NCI-H748 (cell line): ENCODE measurements around the gene PTPRD.
A peak's percentile ranks its signal among the peaks of the same experiment; 100 is the strongest.

ENCODE experiments used
- DNase-seq: peaks from one replicate; lab custom pipeline; 2025; ENCODE audit not compliant: unreplicated experiment; lab: John Stamatoyannopoulos, UW

Gene PTPRD

DNA sequence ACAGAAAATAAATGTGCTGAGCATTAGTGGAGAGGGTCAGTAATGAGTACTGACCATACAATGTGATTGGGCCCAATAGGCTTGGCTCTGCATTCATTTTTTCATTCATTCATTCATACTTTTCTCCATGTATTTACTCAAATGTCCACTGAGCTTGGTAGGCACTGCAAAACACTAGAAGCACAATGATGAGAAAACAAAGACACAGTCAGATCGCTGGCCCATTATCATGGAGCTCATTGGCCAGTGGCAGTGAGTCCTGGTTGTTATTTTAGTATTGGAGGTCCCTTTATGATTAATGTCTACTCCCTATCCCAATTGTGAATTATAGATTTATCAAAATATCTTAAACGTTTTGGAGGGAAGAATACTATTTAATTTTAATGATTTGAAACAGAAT, 1733.5 kb downstream of the PTPRD start:
- DNase-seq, result no peak

DNA sequence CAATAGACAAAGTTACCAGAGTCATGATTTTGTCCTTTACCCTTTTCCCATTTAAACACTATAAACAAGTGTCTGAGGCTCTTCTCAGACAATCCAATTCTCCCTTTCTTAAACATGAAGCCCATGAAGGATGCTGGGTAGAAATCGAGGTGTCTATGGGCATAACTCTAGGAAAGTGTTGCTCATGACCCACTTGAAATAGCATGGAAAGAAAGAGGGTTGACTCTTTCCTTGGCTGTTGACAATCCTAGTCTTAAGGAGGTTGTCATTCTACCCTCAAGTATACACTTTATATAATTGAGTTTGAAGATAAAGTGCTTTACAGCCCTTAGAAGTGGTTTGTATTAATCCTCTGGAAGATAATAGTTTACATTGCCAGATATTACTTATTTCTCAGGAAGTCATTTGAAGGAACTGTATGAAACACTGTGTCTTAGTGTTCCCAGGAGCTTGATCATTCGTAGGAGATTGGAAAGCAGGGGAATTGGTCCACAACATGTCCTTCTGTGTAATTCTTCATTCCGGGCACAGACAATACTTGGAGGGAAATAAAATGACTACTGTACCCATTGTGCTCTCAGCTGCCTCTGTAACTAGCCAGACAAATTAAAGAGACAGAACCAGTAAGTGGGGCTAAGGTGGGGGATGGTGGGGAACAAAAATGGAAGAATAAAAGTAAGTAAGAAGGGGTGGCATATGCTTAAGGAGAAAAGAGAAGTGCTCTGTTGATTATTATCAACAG, 1734.9 kb downstream of the PTPRD start:
- DNase-seq, result no peak

DNA sequence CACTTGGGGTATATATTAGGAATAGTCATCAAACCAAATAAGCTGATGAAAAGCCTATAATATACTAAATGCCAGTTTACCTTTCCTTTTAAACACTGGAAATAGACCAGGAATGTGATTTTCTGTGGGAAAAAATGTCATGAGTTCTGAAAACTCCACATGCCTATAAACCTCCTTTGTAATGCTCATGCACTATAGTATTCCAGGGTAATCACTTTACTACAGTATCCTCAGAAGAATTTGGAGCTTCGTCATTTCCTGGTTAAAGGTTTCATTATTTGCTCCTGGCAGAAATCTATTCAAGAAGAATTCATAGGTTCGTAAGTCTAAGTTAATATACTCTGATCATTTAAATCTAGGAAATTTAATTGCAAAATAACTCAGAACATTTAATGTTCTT, 1736.5 kb downstream of the PTPRD start:
- no peak for DNase-seq

DNA sequence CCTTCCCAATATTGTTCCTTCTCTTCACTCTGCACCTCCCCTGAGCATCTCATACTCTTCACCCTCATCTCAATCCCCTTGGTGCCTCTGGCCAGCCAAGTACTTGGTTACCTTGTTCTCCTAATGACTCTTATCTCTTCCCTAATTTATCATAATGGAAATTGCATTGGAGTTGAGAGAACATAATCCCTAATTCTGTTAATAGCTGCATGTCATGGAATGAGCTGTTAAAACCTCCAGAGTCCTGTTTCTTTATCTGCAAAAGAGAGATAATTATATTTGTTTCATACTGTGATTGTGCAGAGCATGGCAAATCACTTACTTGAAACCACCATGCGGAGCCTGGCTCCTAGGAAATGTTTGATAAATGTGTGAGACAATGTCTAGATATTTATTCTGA, 1738.3 kb downstream of the PTPRD start:
- no peak for DNase-seq

DNA sequence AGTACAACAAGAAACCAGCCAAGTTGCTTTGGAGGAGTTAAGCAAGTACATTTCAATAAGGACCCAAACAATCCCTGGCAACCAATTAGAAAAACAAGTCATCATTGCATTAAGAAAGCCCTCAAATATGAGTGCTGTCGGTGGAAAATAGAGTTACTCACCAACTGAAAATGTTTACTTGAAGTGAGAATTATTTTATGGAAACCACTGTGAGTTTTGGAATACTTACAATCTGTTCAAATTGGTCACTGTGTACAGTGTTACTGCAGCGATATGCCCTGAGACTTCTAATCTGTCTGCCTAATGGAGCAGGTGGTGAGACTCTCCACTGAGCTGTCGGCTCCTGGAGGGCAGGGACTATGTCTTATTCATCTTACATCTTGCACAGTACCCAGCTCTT, 1740.0 kb downstream of the PTPRD start:
- no peak for DNase-seq

DNA sequence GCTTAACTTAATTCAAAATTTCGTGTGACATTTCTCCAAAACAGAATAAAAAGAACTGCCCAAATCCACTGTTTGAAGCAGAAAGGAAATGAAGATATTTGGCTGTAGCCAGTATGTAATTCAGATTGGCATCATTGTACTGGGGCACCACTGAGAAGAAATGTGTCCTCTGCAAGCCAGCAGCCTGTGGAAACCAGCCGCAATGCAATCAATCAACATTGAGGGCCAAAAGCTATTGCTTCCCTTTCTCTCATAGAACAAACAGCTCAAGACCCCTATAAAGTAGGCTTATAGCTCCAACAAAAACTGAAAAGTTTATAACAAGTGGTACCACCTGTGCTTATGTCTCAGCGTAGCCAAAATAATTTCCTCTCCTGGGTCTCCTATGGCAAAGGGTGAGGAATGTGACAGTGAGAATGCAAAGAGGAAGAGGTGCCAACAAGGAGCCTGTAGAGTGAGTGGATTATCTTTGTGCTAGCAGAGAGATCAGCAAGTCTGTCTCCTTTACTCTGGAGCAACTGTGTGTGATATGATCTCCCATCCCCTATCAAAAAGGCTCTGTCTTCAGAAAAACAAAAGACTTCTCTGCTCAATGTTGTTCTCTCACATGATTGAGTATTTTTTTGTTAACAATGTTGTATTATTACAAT, 1740.9 kb downstream of the PTPRD start:
- DNase-seq, result no peak

DNA sequence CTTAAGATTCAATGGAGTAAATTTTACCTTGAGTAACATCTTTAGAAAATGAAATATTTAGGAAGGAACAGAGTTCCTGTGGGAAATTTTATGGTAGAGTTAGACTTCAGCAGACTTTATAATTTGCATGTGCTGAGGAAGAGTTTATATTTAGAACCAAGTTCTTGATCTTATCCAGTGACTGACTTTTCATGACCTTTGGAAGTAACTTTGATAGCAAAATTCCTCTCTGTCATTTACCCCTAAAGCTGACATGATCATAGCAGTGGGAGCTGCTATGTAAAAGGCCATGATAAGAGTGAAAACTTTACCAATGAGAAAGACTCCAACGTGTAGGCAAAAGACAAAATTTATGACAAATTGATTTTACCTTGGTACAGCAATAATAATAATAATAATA, 1741.4 kb downstream of the PTPRD start:
- no peak for DNase-seq

DNA sequence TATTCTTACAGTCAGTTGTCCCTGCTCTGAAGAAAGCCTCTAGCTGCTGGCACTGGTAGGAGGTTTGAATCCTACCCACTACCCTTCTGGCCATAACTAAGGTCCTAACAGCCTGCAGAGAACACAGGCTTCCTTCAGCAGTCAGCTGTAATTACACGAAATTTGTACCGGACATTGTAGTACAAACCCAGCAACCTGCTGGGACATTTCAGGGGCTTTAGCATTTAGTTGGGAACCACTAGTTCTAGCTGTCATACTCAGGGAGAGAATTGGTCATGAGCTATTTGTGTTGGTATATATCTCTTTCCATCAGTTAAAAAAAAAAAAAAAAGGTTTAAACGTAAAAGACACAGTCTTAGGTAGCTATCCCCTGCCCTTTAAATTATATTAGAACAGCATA, 1743.0 kb downstream of the PTPRD start:
- DNase-seq, result no peak

DNA sequence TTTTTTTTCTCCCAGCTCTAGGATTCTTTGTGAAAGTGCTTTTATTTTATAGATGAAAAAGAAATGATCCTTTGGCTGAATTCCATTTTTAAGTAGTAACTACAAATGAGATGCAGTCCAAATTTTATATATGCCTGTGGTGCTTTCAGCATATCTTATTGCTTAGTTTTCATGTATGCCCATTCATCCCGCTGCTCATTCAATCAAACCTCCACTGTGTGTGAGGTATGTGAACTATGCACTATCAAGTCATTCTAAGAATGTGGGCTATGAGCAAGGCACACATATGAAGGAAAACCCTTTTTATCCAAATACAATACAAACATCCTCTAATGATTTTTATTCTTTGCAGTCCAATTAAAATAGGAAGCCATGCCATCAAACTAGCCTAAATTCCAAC, 1744.2 kb downstream of the PTPRD start:
- no peak for DNase-seq

DNA sequence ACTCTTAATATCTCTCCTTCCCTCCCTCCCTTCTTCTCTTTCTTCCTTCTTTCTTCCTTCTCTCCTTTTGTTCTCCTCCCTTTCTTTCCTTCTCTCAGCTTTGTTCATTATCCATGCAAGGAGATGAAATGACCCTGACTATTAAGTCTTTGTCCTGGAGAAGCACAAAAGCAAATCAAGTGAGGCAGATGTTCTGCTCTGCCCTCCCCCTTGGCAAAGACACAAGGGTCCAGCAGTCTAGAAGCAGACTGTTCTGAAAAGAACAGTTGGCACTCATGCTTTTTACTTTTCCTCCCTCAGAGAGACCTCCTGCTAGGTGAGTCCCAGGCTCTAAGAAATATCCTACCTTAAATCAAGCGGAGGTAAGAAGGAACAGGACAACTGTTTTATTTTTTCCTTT, 1745.7 kb downstream of the PTPRD start:
- no peak for DNase-seq

DNA sequence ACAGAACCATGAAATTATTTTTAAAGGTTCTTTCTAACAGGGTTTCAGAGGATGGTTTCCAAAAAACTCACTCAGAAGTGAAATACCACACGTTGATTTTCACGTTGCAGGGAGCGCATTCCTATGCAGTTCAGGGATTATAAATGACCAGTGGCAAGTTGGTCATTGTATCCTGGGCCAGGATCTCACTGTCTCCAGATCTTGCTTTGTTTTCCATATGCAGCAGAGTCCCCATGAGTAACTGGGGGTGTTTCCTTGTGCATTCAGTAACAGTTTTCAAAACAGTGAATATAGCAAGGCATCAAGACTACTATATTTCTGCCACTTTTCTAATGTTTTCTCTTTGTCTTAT, 1748.3 kb downstream of the PTPRD start:
- no peak for DNase-seq

DNA sequence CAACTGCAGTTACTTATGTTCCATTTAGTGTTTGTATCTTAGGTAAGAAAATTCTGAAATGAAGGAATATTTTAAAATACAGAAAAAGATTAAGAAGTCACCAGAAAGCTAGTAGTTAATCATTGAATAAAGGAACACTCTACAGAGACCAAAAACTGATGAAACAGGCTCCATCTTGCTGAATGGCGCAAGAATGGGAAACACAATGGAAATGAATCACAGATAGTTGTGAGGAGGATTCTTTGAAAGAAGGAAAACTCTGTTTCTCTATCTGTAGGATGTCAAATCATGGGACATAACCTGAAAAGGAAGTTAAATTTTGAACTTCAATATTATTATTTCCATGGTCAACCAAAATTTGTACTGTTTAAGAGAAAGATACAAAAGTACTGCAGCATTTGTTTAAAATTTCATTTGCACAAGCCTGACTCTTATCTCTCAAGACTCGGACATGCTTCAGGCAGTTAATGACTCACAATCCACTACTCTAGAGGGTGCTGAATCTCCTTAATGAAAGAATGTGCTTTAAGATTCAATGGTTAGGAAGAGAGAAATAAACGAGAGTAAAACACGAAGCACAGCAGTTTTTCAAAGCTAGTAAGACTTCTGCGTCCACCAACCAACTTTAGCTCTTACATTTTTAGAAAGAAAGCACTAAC, 1748.8 kb downstream of the PTPRD start:
- no peak for DNase-seq

DNA sequence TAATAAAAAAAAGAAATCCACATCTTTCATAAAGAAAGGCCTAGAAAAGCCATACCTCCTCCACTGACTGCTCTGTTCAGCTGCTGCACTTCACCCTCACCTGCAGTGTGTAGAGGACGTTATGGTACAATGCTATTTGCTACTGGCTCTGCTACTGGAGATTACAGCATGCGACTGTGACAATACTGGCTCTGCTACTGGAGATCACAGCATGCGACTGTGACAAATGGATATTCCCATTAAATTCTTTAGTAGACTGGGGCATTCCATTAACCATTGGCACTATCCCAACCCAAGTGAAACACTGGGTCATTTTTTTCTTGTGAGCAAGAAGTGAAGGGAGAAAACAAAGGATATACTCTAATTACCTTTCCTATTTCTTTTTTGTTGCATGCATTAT, 1749.7 kb downstream of the PTPRD start:
- DNase-seq, result peak; percentile 17

DNA sequence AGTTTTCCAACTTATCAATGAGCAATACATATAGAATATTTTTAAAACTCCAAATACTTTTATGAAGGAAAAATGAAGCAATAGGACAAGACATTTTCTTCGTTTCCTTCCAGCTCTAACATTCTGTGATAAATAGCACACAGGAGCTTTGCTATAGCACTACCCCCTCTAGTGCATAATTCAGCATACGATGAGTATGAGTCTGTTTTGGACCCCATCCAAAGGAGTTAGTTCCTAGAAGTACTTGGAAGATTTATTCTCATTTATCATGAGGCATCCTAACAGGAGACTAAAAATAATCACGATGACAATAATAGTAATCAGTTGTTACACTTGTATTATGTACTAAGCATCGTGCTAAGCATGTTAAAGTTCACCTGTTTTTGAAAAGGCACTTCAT, 1751.9 kb downstream of the PTPRD start:
- peak; percentile 6 for DNase-seq

DNA sequence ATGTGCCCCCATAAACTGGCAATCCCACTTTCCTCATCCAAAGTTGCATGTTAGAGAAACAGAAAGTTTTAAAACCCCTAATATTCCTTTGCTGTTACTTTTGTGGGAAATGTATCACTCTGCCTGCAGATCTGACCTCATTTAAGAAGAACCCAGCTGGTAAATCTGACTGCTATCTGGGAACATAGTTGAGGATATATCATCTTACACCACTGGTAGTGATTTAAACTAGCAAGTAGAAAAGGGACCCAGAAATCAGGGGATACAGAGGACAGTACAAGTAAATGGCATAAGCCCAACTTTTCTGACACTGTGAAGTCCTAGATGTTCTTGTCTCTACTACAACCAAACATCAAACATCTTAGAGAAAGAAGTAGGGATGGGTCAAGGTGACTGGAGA, 1752.7 kb downstream of the PTPRD start:
- no peak for DNase-seq

DNA sequence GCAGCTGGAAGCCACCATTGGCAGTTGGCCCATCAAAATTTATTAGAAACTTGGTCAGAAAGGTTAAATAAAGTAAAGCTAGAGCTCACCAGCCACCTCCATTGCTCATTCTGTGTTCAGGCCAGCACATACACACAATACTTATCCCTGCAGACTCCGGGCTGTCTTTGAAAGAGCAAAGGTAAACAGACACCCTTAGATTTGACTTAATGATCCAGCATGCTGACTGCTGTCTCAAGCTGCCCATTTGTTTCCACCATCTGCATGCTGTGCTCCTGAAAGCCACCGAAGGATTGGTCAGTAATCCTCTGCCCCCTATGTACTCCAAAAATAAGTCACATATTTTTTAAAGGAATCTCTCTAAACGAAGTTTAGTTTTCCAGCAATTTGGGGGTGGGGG, 1753.4 kb downstream of the PTPRD start:
- no peak for DNase-seq

DNA sequence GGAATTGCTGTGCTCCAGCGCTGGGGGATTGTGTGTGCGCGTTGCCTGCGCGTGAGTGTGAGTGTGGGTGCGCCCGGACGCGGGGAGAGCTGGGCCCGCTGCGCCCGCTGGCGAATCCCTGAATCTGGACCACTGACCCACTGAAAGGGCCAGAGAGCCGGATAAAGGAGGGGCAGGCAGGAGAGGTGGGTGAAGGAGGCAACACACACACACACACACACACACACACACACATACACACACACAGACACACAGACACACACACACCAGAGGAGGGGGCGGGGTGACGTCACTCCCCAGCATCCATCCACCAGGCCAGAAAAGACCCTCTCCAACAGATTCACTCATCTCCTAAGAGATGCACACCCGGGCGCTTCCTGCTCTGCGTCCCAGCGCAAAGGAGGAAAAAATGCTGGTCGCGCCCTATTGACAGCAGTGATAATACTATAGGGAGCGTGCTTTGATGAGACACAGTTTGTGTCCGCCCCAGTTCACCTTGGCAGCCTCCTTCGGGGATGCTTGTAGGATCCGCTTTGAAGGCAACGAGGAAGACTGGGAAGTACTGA, 1754.1 kb downstream of the PTPRD start:
- peak; percentile 25 for DNase-seq

DNA sequence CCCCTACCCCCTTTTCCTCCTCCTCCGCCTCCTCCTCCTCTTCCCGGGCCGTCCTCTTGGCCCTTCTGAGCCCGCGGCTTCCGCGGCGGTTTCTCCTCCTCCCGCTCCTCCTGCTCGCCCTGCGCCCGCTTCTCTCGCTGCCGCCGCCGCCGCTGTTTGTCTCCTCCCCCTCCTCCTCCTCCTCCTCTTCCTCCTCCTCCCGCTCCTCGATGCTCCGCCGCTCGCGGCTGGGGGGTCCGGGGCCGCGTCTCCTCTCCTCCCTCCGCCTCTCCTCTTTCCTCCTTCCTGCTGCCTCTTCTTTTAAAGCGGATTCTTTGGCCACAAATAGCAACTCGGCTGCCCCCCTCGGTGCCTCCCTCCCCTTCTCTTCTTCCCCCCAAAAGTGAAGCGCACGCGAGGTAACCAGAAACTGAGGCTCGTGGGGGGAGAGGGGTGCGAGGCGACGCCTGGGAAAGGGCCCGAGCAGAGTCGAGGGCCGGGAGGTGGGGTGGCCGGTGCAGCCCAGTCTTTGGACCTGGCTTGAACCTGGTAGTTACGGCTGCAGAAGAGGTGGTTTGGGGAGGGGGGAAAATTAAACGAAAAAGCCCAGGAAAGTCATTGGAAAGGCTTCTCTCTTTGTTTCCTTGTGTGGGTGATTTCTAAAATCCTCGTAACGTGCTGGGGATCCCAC, 1754.7 kb downstream of the PTPRD start:
- DNase-seq, result peak; percentile 70

DNA sequence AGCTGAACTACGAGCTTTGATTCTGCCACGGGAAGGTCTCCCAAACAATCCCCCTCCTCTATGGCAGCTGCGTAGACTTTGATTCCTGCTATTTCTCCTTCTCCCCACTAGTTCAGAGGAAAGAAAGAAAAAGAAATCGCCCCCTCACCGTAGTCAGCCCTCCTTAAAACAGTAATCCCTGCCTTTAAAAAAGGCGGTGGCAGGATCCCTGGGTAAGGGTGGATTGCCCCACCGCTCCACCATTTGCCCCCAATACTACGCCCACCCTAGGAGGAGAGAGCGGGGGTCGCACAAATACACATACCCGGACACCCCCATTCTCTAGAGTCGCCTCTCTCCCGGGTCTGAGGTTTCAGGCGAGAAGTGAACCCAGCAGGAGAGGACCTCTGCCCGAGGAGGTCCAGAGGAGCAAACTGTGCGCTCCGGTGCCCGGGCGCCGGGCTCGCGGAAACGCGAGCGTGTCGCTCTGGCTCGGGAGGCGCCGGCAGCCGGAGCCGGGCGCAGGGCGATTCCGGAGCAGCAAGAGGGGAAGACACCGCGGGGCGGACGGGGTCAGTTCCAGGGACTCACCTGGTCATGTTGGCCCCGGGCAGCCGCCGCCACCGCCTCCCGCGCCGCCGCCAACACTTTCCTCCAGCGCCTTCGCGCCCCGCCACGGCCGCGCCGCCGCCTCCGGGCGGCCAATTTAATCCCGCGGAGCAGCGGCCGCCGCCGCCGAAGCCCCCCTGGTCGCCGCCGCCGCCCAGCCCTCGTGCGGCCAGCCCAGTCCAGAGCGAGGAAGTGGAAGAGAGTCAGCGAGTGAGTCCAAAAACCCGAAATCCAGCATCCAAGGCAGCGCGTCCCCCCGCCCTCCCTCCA, 1755.5 kb downstream of the PTPRD start:
- DNase-seq, result peak; percentile 66

DNA sequence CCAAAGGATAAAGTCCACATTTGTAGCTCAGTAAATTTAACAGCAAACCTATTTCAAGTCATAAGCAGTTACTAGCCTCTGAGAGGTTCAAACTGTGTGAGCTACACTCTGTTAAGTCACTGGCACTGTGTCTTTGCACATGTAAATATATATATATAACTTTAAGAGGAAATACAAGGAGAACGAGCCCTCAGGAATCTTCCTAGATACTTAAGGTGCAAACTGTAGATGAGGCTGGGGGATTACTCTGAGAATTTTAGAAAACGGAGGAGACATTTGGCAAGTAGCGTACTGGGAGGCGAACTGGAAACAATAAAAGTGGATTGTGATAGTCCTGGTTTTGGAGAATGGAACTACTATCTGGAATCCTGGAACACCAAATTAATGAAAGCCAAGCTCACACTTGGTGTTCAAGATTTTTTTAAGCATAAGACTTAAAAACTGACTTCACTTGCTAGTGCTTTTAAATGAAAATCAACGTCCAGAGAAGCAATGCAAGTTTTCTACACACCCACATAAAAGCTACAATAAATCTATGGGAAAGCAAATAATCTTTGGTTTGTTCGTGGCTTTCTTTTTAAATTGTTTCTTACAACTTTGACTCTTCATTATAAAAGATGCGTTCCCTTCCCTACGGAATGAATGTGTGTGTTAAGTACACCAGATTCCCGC, 1756.3 kb downstream of the PTPRD start:
- DNase-seq, result no peak
